Fibroblast of skin of back (primary cell): Measurements from ENCODE around the gene ADGRL3. TPM values are rescaled to one million over a fixed set of nuclear protein-coding genes. Genes with fewer than 3 reads are reported as not detected.

ENCODE experiments used
- DNase-seq: peaks from one replicate; pipeline ENCODE4 v3.0.0-alpha.2; 2013
- polyA plus RNA-seq, 2 experiments: library from polyadenylated mRNA; unstranded; fragments of 120-200 nt; gene quantifications; one replicate each; pipeline ENCODE4 v1.2.1, GENCODE V29; 2013; ENCODE audit not compliant: insufficient read length in 2 of 2

ADGRL3 gene
- polyA plus RNA-seq (2013, experiment 1 of 2; ENCODE audit: insufficient read length), result 7.3 TPM
- 18.5 TPM for polyA plus RNA-seq (2013, experiment 2 of 2; ENCODE audit: insufficient read length)

GRCh38 chr4:61200187-61200915 is at the start of gene ADGRL3:
Gene ADGRL3 (plus strand): TSS chr4:61200326.
- peak; percentile 62 for DNase-seq

- DNase-seq, result peak; percentile 13
Measured at GRCh38 chr4:61152433-61152832, 47.7 kb upstream of the ADGRL3 start.

GRCh38 chr4:61160478-61160877 is 39.6 kb upstream of the ADGRL3 start:
- no peak for DNase-seq

GRCh38 chr4:61162116-61162515 is 38.0 kb upstream of the ADGRL3 start:
- DNase-seq, result peak; percentile 53

DNA sequence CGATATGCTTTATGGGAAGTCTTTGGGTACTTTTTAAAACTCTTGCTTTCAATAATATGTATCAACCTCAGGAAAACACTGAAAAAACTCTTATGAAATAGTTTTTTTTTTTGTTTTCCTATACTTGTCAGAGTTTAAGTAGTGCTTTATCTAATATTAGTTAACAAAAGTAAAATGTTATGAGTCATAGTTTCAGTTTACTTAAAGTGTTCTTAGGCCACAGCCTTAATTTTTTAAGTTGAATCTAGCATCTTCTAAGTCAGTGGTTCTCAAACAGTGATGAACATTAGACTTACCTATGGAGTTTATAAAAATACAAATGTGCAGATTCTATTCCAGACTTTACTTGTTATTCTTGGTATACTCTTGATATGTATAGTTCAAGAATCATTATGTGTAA is 26.3 kb upstream of the ADGRL3 start:
- DNase-seq, result peak; percentile 3

- DNase-seq, result no peak
Measured at GRCh38 chr4:61175495-61175894, 24.6 kb upstream of the ADGRL3 start.

GRCh38 chr4:61177367-61177766 is 22.8 kb upstream of the ADGRL3 start:
- no peak for DNase-seq

- no peak for DNase-seq
Measured at GRCh38 chr4:61180405-61180804, 19.7 kb upstream of the ADGRL3 start.

GRCh38 chr4:61182915-61183314 is 17.2 kb upstream of the ADGRL3 start:
- no peak for DNase-seq

- no peak for DNase-seq
Measured at GRCh38 chr4:61185288-61185687, 14.8 kb upstream of the ADGRL3 start.

GRCh38 chr4:61192392-61192791 is 7.7 kb upstream of the ADGRL3 start:
- DNase-seq, result no peak

DNA sequence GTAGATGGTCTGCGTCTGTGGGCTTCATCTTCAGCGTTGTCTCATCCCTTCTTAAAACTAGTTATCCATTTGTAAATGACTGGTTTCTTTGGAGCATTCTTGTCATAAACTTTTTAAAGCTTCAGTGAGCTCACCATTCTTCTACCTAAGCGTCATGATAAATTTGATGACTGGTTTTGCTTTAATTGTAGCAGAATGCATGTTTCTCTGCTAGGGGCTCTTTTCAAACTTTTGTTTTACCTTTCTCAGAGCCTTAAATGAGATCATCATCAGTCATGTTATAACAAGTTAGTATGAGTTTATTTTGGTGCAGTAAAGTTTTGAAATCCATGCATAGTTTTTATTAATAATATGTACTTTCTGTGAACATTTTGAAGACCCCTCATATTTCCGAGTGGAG is 6.3 kb upstream of the ADGRL3 start:
- DNase-seq, result no peak

GRCh38 chr4:61194571-61194970 is 5.6 kb upstream of the ADGRL3 start:
- no peak for DNase-seq

GRCh38 chr4:61195101-61195500 is 5.0 kb upstream of the ADGRL3 start:
- DNase-seq, result peak; percentile 69

- DNase-seq, result no peak
Measured at GRCh38 chr4:61198686-61199085, 1.4 kb upstream of the ADGRL3 start.

GRCh38 chr4:61199873-61200186 is 296 bp upstream of the ADGRL3 start:
- DNase-seq, result no peak

- DNase-seq, result peak; percentile 61
Measured at GRCh38 chr4:61200916-61201526, 895 bp downstream of the ADGRL3 start.

DNA sequence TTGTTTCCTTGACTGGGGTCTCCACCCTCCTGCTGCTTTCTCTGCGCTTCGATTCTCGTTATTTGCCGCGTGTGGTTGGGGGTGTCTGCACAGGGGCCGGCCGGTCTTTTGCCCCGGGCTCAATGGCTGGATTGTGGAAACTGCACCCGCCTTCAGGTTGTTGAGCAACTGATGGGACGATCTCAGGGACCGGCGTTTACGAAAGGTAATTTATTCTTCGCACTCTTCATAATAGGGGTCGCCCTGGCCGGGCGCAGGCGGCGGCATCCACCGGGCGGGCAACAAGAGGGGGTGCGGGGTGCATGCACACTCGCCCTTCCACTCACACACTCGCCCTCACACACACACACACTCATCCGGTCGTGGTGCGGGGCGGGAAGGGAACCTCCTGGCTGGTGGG is 1.4 kb downstream of the ADGRL3 start:
- no peak for DNase-seq

DNA sequence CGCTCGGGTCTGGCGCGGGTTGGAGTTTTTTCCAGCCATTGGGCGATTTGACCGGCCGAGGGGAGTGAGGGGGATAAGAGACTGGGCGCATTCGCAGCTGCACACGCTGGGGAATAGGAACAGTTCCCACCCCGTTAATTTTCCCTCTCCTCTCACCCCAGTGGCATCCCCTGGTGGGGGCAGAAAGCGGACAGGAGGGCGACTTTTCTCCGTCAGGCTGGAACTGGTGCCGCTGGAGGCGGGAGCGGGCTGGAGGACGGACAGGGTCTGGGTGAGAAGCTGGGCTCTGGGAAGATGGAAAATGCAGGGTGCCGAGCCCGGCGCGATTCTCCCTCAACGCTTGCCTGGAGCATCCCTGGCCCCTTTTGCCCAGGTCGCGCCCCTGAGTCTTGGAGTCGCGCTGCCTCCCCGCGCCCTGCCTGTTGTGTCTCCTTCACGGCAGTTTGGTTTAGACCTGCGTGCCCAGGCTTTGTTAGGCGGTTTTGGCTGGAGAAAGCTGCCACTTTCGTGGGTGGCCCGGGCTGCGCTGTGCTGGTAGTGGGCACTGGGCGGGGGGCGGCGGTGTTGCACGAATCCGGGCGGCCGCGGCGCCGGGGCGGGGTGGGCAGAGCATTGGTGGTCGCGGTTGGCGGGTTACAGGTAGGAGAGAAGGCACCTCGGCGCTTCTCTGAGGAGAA is 2.0 kb downstream of the ADGRL3 start:
- DNase-seq, result peak; percentile 40

DNA sequence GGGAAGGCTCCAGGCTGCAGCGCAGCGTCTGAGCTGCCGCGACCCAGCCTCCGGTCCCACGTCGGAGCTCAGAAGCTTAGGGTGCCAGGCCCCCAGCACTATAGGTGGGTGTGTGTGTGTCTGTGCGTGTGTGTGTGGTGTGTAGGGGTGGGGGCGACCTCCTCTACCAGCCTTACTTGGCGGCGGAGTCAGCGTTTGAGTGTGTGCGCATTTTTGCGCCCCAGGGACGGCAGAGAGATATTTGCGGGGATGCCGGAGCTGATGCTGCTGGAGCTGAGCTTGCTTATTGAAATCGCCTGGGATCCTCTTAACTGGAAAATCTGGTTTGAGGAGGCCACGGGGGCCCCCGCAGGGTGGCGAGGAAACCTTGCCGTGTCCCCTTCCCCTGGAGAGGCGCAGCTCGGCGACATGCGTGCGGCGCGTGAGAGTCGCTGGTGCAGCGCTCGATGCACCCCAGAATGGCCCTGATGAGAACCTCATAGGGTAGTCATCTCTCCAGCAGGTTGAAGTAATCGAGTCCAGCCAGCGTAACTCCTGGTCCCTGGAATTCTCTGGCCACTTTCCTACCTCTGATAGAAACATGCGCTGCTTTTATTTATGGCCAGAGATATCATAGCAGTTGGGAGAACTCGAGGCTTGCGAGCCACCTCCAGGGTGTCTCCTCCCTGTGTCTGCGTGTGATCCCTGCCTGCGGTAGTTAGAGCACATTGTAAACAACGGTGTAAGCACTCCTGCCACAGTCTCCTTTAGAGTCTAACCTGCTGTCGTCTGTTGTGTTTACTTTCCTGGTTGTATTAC is 2.7 kb downstream of the ADGRL3 start:
- DNase-seq, result peak; percentile 31

DNA sequence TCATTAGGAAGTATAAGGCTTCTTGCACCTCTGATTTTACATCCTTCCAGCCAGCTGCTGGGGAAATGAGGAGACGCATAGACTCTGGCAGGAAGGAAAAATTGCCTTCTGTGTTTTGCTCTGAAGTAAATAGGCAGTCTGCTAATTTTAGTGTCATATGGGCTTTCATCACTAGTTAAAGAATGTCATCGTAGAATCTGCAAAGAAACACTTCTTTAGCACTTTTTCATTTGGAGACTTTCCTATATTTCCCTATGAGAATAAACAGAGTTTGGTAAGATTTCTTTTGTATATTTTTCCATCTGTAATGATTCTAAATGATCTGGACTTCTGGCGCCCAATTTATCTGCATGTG is 3.3 kb downstream of the ADGRL3 start:
- DNase-seq, result no peak

GRCh38 chr4:61204353-61205060 is 4.4 kb downstream of the ADGRL3 start:
- peak; percentile 90 for DNase-seq
